Stimulated activated CD4-positive, alpha-beta T cell treated with anti-CD3 and anti-CD28 coated beads, Interleukin-1b, Interleukin-23, amount 100 ng/mL, for 4 hours (primary cell): Measurements from ENCODE around the gene PRAMEF2.
"Not testable (repeated sequence)": the region's sequence is repeated elsewhere in the genome, so short reads cannot be mapped to it uniquely, and the experiment has no call there.

Source experiments
- DNase-seq, 2 donors: peaks; one replicate each; pipeline ENCODE4 v3.0.0-alpha.2; 2020; ENCODE audit warnings: low read depth in 2 of 2

Gene PRAMEF2, protein sequence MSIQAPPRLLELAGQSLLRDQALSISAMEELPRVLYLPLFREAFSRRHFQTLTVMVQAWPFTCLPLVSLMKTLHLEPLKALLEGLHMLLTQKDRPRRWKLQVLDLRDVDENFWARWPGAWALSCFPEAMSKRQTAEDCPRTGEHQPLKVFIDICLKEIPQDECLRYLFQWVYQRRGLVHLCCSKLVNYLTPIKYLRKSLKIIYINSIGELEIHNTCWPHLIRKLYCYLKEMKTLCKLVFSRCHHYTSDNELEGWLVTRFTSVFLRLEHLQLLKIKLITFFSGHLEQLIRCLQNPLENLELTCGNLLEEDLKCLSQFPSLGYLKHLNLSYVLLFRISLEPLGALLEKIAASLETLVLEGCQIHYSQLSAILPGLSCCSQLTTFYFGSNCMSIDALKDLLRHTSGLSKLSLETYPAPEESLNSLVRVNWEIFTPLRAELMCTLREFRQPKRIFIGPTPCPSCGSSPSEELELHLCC

GRCh38 chr1:12856786-12857185, at the start of gene PRAMEF2:
Gene PRAMEF2 (plus strand): TSS chr1:12857086. CDS start chr1:12859010, 1,924 bp downstream.
- DNase-seq: not testable (repeated sequence)

GRCh38 chr1:12809933-12810332, 47.0 kb upstream of the PRAMEF2 start:
- DNase-seq: no peak

DNA sequence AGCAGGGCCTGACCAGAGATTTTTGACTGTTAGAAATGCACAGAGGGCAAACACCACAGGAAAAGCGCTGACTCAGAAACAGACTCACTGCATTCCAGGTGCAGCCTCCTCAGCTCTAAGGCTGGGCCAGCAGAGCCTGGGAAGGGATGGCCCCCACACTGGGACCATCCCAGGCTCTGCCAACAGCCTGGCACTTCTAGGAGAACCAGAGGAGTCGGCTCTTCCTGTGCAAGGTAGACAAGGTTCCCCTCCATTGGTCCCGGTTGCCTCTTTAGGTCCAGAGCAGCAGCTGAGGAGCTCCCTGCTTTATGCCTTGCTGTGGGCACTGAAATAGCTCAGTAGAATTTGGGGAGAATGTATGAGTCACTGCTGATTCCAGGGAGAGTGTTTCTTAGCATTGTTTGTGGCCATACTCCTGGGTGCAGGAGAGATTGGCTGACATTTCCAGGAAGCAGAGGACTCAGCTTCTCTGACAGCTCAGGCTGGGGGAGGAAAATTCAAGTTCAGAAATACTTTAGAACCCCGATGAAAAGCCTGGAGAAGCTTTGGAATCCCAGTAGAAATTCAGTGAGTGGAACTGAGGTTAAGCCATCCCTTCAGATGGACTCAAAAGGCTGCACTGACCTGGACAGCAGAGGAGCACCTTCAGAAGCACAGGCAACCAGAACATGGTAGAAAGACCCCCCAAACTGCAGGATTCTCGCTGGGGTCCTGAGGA, 46.0 kb upstream of the PRAMEF2 start:
- DNase-seq: no peak

DNA sequence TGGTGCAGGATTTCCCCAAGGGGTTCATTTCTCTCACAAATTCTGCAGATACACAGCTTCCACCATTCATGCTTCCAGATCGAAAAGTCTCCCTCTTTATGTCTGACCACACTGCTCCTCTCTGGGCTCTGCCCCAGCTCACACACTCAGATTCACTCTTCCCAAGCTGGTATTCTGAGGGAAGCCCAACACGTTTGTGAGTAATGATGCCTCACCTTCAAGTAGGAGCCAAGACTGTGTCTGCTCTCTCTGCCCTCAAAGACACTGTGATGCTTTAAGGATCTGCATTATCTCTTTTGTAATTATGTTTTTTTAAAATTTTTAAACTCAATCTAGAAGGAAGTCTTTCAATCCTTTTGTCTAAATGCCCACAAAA, 45.5 kb upstream of the PRAMEF2 start:
- no peak for DNase-seq

- not testable (repeated sequence) for DNase-seq
These were observed 37.8 kb upstream of the PRAMEF2 start for GRCh38 chr1:12819061-12819460.

GRCh38 chr1:12831310-12831709, 25.6 kb upstream of the PRAMEF2 start, which contains the start of gene PRAMEF11:
Gene PRAMEF11 (minus strand): TSS chr1:12831410. CDS start chr1:12828789, 2,621 bp downstream.
- not testable (repeated sequence) for DNase-seq

DNA sequence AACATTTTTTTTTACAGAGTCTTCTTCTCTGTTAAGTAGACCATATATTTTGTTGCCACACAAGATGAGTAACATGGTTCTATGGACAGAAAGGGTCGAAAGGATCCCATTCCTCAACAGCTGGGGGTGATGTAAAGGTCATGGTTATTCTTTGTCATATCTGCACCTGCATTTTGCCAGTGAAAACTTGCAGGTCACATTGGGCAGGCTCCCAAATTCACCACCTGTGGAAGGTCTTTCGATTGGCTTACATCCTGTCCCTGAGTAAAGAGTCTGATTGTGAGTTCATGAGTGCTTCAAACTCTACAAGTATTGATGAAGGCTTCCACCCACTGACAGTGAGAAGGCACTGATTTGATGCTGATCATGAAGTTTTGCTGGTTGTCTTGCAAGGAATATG, 23.6 kb upstream of the PRAMEF2 start:
- DNase-seq: not testable (repeated sequence)

DNA sequence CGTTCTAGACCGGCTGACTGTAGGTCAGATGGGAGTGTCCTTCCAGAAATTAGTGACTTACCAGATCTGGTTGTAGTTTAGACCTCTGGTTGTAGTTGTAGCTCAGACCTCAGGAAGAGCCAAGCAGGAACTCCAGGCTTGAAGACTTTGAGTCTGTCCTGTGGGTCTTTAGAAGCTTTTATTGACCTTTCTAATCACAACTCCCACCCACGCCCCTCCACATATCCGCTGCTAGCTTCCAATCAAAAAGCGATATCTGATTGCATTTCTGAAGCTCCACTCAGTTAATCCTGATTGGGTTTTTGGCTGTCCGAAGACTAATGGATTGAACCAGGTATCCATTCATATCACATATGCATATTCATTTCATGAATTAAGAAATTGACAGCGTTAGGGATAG, 8.3 kb upstream of the PRAMEF2 start, which contains the start of gene HNRNPCL1:
Gene HNRNPCL1 (minus strand): TSS at position 101 of the 400 bp plus-strand sequence. CDS start 431 bp downstream, outside the sequence.
- DNase-seq: not testable (repeated sequence)

DNA sequence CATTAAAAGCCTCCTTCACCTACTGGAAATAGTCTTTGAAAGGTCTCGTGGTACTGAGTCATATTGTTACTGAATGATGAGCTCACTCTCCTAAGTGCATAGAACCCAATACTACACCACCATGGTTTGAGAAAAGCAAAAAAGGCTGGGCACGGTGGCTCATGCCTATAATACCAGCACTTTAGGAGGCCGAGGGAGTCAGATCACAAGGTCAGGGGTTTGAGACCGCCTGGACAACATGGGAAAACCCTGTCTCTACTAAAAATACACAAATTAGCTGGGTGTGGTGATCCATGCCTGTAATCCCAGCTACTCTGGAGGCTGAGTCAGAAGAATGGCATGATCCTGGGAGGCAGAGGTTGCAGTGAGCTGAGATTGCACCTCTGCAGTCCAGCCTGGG, 5.1 kb upstream of the PRAMEF2 start:
- no peak for DNase-seq

DNA sequence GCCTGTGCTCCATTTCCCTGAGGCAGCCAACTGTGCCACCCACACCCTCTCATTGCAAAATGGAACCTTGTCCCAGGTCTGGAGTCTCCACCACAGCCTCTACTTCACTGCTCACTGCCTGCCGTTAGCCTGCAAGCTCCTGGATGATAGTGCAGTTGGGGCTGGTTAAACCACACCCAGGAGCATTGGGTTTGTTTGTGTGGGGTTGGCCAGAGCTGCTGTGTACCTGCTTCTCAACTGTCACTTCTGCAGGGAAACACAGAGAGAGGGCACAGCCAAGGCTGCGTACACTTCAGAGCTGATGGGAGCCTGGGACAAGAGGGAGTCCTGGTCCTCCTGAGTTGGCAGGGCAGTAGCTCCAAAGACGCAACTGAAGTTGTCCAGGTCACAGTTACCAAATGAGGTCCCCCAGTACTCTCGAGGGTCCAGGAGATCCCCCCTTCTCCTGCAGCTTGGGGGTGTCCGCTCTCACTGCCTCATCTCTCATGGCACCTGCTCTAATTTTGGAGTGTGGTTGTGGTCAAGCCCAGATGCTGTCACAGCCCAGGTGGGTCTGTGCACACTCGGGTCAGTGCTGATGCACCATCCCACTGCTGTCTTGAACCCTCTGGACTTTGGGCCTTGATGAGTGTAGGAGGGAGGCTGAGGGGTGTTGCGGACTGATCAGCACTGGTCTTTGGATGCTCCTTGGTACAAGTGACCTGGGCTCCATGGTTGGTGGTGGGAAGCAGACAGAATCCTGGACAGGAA, 6.4 kb downstream of the PRAMEF2 start:
- DNase-seq: not testable (repeated sequence)

DNA sequence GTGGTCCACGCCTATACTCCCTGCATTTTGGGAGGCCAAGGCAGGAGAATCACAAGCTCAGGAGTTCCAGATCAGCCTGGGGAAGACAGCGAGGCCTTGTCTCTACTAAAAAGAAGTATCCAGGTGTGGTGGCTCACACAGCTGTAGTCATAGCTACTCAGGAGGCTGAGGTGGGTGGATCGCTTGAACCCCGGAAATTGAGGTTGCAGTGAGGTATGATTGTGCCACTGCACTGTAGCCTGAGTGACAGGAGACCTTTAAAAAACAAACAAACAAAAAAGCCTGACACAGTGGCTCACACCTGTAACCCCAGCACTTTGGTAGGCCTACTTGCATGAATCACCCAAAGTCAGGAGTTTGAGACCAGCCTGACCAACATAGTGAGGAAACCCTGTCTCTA, 21.6 kb downstream of the PRAMEF2 start:
- not testable (repeated sequence) for DNase-seq

DNA sequence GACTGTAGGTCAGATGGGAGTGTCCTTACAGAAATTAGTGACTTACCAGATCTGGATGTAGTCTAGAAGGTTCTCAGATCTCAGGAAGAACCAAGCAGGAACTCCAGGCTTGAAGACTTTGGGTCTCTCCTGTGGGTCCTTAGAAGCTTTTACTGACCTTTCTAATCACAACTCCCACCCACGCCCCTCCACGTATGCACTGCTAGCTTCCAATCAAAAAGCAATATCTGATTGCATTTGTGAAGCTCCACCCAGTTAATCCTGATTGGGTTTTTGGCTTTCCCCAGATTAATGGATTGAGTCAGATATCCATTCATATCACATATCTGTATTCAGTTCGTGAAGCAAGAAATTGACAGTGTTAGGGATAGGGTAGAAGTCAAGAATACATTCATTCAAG, 29.2 kb downstream of the PRAMEF2 start, which contains the start of gene PRAMEF4:
Gene PRAMEF4 (minus strand): TSS at position 101 of the 400 bp plus-strand sequence. CDS start 2,807 bp downstream, outside the sequence.
- DNase-seq: not testable (repeated sequence)

- DNase-seq: not testable (repeated sequence)
These were observed 41.3 kb downstream of the PRAMEF2 start, which contains the start of gene PRAMEF10 for GRCh38 chr1:12898170-12898569. Gene PRAMEF10 (minus strand): TSS chr1:12898270. CDS start chr1:12895847, 2,423 bp downstream.

DNA sequence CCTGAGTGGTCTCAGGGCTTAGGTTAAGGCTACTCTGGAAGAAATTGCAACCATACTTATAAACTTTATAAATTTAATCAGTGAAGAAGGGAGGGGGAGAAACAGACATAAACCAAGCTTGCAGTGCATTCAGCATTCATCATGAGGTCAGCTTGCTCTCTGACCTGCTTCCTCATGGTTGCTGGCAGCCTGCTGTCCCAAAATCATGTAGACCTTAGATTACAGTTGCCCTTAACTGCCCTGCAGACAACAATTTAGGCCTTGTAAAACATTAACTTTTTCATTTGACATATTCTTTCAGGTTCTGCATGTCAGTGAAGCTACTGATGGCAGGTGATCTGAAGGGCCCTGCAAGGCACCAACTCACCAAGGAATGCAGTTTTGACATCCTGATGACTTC, 42.3 kb downstream of the PRAMEF2 start:
- DNase-seq: not testable (repeated sequence)

GRCh38 chr1:12903793-12904572, 47.1 kb downstream of the PRAMEF2 start:
- DNase-seq: not testable (repeated sequence)
